Fibroblast of lung (primary cell): ENCODE measurements around the gene CRADD.

Experiments used
- EZH2 ChIP-seq: IDR thresholded peaks from 2 replicates; pipeline ENCODE4 v1.5.1; 2012; ENCODE audit warnings: low read length, control low read depth, mild to moderate bottlenecking; ENCODE audit errors: missing control alignments
- TF ChIP-seq, protein P1 (sequence below), 2 donors: IDR thresholded peaks in 1 of 2; conservative IDR thresholded peaks in 1 of 2; 1 replicate in 1 of 2; 2 replicates in 1 of 2; pipeline ENCODE4 v1.5.1; 2011 to 2012; ENCODE audit warnings: low read length in 2 of 2, control low read depth in 1 of 2, inconsistent platforms in 1 of 2, low read depth in 1 of 2, mild to moderate bottlenecking in 1 of 2

DNA sequence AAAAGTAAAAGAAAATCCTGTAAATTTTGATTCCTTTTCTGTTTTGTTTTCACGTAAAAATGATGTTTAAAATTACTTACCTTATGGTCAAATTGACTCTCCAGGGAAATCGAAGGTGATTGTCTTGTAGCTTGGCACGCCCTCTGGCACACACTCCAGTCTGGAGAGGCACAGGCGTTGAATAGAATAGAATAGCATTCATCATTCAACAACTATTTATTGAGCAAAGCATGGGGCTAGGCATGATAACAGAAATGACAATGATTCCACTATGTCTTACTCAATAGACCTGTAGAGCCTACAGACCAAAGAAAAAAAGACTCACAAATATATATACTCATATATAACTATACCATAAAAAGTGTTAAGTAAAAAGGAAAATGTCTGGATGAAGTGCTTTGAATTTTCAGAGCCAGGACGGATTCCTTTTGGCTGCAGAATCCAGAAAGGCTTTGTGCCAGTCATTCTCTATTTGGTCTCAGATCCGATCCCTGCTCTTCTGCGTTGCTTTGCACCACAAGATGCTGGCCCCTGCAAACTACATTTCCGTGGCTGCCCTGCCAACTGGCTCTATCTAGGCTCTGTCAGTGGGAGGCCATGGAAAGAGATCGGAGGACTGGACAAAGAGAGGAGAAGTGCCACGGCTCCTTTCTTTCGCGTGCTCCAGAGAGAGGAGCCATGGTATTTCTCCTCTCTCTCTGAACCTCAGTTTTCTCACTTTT, 231.8 kb downstream of the CRADD start:
- no peak for TF ChIP-seq EZH2
- TF ChIP-seq, protein P1, sequence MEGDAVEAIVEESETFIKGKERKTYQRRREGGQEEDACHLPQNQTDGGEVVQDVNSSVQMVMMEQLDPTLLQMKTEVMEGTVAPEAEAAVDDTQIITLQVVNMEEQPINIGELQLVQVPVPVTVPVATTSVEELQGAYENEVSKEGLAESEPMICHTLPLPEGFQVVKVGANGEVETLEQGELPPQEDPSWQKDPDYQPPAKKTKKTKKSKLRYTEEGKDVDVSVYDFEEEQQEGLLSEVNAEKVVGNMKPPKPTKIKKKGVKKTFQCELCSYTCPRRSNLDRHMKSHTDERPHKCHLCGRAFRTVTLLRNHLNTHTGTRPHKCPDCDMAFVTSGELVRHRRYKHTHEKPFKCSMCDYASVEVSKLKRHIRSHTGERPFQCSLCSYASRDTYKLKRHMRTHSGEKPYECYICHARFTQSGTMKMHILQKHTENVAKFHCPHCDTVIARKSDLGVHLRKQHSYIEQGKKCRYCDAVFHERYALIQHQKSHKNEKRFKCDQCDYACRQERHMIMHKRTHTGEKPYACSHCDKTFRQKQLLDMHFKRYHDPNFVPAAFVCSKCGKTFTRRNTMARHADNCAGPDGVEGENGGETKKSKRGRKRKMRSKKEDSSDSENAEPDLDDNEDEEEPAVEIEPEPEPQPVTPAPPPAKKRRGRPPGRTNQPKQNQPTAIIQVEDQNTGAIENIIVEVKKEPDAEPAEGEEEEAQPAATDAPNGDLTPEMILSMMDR (conservative IDR thresholded peaks at IDR 0.05 in 1 of 2, IDR thresholded peaks at IDR 0.05 in 1 of 2; ENCODE audit: low read depth in 1 of 2, low read length in 2 of 2) = no peak
